ENCODE results near the gene MAP1LC3B. TPM values are rescaled to one million over a fixed set of nuclear protein-coding genes. Genes with fewer than 3 reads are reported as not detected.

Gene MAP1LC3B
- total RNA-seq, 1 donor from 2014 or later = 141 TPM

- no peak for DNase-seq (ENCODE audit: extremely low spot score, unreplicated experiment)
- Mint-ChIP-seq H3K4me1 (ENCODE audit: unreplicated experiment) (peaks cover 4% of the 10 kb centered on the region), H3K27ac (ENCODE audit: unreplicated experiment) (no peak overlapping the region), H3K9me3 (ENCODE audit: unreplicated experiment) (no peaks in the 10 kb centered on the region), H3K4me3 (ENCODE audit: unreplicated experiment) (no peak overlapping the region), H3K27me3 (ENCODE audit: unreplicated experiment) (no peaks in the 10 kb centered on the region), H3K36me3 (ENCODE audit: unreplicated experiment) (peaks cover 15% of the 10 kb centered on the region)
- TF ChIP-seq, protein P1, sequence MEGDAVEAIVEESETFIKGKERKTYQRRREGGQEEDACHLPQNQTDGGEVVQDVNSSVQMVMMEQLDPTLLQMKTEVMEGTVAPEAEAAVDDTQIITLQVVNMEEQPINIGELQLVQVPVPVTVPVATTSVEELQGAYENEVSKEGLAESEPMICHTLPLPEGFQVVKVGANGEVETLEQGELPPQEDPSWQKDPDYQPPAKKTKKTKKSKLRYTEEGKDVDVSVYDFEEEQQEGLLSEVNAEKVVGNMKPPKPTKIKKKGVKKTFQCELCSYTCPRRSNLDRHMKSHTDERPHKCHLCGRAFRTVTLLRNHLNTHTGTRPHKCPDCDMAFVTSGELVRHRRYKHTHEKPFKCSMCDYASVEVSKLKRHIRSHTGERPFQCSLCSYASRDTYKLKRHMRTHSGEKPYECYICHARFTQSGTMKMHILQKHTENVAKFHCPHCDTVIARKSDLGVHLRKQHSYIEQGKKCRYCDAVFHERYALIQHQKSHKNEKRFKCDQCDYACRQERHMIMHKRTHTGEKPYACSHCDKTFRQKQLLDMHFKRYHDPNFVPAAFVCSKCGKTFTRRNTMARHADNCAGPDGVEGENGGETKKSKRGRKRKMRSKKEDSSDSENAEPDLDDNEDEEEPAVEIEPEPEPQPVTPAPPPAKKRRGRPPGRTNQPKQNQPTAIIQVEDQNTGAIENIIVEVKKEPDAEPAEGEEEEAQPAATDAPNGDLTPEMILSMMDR (IDR thresholded peaks at IDR 0.05) = no peak
Observed at GRCh38 chr16:87352818-87353217, 39.3 kb upstream of the MAP1LC3B start.

GRCh38 chr16:87353613-87354012, 38.5 kb upstream of the MAP1LC3B start:
- Mint-ChIP-seq H3K27ac (ENCODE audit: unreplicated experiment) (no peak overlapping the region), H3K9me3 (ENCODE audit: unreplicated experiment) (no peaks in the 10 kb centered on the region), H3K27me3 (ENCODE audit: unreplicated experiment) (no peaks in the 10 kb centered on the region), H3K36me3 (ENCODE audit: unreplicated experiment) (peaks cover 14% of the 10 kb centered on the region), H3K4me1 (ENCODE audit: unreplicated experiment) (peaks cover 4% of the 10 kb centered on the region), H3K4me3 (ENCODE audit: unreplicated experiment) (no peak overlapping the region)
- TF ChIP-seq, protein P1 (IDR thresholded peaks at IDR 0.05) = no peak
- no peak for DNase-seq (ENCODE audit: extremely low spot score, unreplicated experiment)

DNA sequence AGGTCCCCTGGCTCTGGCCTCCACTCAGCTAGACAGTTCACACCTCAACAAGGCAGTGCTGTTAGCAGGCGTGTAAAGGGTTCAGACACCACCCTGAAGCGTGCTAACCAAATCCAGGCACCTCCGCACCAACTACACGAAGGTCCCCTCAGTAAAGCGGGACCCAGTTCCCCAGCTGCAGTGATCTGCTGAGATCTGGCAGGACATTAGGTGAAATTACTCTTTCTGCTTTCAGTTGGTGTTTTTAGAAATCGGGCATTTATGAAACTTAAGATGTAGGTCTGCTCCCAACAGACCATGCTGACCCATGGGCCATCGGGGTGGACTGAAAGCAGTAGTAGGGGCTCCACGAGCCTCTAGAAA, 35.7 kb upstream of the MAP1LC3B start:
- Mint-ChIP-seq H3K4me3 (ENCODE audit: unreplicated experiment) (no peak overlapping the region), H3K27me3 (ENCODE audit: unreplicated experiment) (no peaks in the 10 kb centered on the region), H3K9me3 (ENCODE audit: unreplicated experiment) (no peaks in the 10 kb centered on the region), H3K27ac (ENCODE audit: unreplicated experiment) (no peak overlapping the region), H3K36me3 (ENCODE audit: unreplicated experiment) (peaks cover 23% of the 10 kb centered on the region), H3K4me1 (ENCODE audit: unreplicated experiment) (peaks cover 4% of the 10 kb centered on the region)
- TF ChIP-seq, protein P1 (IDR thresholded peaks at IDR 0.05) = no peak
- no peak for DNase-seq (ENCODE audit: extremely low spot score, unreplicated experiment)

DNA sequence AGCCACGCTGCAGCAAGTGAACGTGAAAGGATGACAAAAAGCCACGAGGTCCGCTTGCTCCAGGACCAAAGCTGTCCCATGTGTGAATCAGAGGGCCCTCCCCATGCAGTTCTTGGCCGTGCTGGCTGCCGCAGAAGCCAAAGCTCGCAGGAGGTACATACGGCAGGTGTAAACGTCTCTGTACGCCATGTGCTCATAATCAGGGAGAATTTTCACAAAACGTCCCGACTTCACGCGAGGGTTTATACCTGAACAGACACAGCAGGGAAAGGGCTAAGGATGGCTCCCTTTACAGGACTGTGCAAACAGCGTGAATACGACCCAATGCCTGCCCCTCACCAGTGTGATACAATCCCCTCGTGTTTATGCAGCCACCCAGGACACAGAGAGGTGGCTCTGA, 33.9 kb upstream of the MAP1LC3B start:
- Mint-ChIP-seq H3K27ac (ENCODE audit: unreplicated experiment) (no peak overlapping the region), H3K9me3 (ENCODE audit: unreplicated experiment) (no peaks in the 10 kb centered on the region), H3K36me3 (ENCODE audit: unreplicated experiment) (peaks cover 23% of the 10 kb centered on the region), H3K27me3 (ENCODE audit: unreplicated experiment) (no peaks in the 10 kb centered on the region), H3K4me1 (ENCODE audit: unreplicated experiment) (peaks cover 4% of the 10 kb centered on the region), H3K4me3 (ENCODE audit: unreplicated experiment) (no peak overlapping the region)
- no peak for DNase-seq (ENCODE audit: extremely low spot score, unreplicated experiment)
- TF ChIP-seq, protein P1 (IDR thresholded peaks at IDR 0.05) = no peak

GRCh38 chr16:87358696-87359095, 33.4 kb upstream of the MAP1LC3B start:
- no peak for DNase-seq (ENCODE audit: extremely low spot score, unreplicated experiment)
- Mint-ChIP-seq H3K4me3 (ENCODE audit: unreplicated experiment) (no peak overlapping the region), H3K36me3 (ENCODE audit: unreplicated experiment) (peaks cover 23% of the 10 kb centered on the region), H3K9me3 (ENCODE audit: unreplicated experiment) (no peaks in the 10 kb centered on the region), H3K27ac (ENCODE audit: unreplicated experiment) (no peak overlapping the region), H3K4me1 (ENCODE audit: unreplicated experiment) (peaks cover 4% of the 10 kb centered on the region), H3K27me3 (ENCODE audit: unreplicated experiment) (no peaks in the 10 kb centered on the region)
- TF ChIP-seq, protein P1 (IDR thresholded peaks at IDR 0.05) = no peak
